Activated CD8-positive, alpha-beta memory T cell treated with anti-CD3 and anti-CD28 coated beads, Interleukin-2, amount 50 U/mL, for 48 hours (primary cell): ENCODE results near the gene TP53TG5.

ENCODE experiments used
- DNase-seq: peaks from one replicate; pipeline ENCODE4 v3.0.0-alpha.2; 2020

Gene TP53TG5

DNA sequence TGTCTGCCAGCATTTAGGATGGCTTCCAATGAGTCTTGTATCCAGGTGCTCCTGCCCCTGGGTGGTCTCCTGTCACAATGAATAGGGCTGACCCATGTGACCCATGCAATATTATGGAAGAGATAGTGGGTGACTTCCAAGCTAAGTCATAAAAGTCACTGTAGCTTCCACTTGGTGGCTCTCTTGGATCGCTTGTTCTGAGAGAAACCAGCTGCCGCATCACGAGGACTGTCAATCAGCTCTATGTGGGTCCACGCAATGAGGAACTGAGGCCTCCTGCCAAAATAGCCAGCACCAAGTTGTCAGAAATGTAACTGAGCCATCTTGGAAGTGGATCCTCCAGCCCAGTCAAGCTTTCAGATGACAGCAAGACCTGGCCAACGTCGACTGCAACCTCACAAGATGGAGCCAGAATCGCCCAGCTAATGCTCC is 55.2 kb downstream of the TP53TG5 start:
- no peak for DNase-seq
